IPS DF 19.7 (cell line): ENCODE measurements around the gene NUP210L.
"Not testable (repeated sequence)": the region's sequence is repeated elsewhere in the genome, so short reads cannot be mapped to it uniquely, and the experiment has no call there.

Experiments
- DNase-seq: peaks from one replicate; pipeline ENCODE4 v3.0.0-alpha.2; 2013; ENCODE audit warnings: low read depth, low spot score

Gene NUP210L

GRCh38 chr1:154170547-154171222 lies 15.8 kb upstream of the NUP210L start:
- no peak for DNase-seq

GRCh38 chr1:154167461-154167860 lies 12.6 kb upstream of the NUP210L start:
- no peak for DNase-seq

- no peak for DNase-seq
Measured at GRCh38 chr1:154166207-154166606, 11.3 kb upstream of the NUP210L start.

- no peak for DNase-seq
Measured at GRCh38 chr1:154159554-154159953, 4.7 kb upstream of the NUP210L start.

- no peak for DNase-seq
Measured at GRCh38 chr1:154158307-154159125, 3.6 kb upstream of the NUP210L start.

- DNase-seq = no peak
Measured at GRCh38 chr1:154157520-154158306, 2.8 kb upstream of the NUP210L start.

- no peak for DNase-seq
Measured at GRCh38 chr1:154155251-154155650, 378 bp upstream of the NUP210L start.

GRCh38 chr1:154154053-154154452 lies 820 bp downstream of the NUP210L start:
- no peak for DNase-seq

- no peak for DNase-seq
Measured at GRCh38 chr1:154151311-154151710, 3.6 kb downstream of the NUP210L start.

GRCh38 chr1:154148807-154149206 lies 6.1 kb downstream of the NUP210L start:
- DNase-seq = no peak

- not testable (repeated sequence) for DNase-seq
Measured at GRCh38 chr1:154147505-154147904, 7.4 kb downstream of the NUP210L start.

- DNase-seq = no peak
Measured at GRCh38 chr1:154145986-154146385, 8.9 kb downstream of the NUP210L start.

- no peak for DNase-seq
Measured at GRCh38 chr1:154142358-154142757, 12.5 kb downstream of the NUP210L start.

GRCh38 chr1:154141240-154141639 lies 13.6 kb downstream of the NUP210L start:
- DNase-seq = no peak

GRCh38 chr1:154137888-154138287 lies 17.0 kb downstream of the NUP210L start:
- no peak for DNase-seq

- no peak for DNase-seq
Measured at GRCh38 chr1:154133256-154133655, 21.6 kb downstream of the NUP210L start.

- DNase-seq = no peak
Measured at GRCh38 chr1:154129391-154129970, 25.4 kb downstream of the NUP210L start.

- not testable (repeated sequence) for DNase-seq
Measured at GRCh38 chr1:154123205-154123604, 31.7 kb downstream of the NUP210L start.

- no peak for DNase-seq
Measured at GRCh38 chr1:154117642-154118041, 37.2 kb downstream of the NUP210L start.

GRCh38 chr1:154115180-154115579 lies 39.7 kb downstream of the NUP210L start:
- no peak for DNase-seq

GRCh38 chr1:154104433-154105082 lies 50.3 kb downstream of the NUP210L start:
- DNase-seq = no peak
